GM21367 (cell line): ENCODE results near the gene GXYLT2.

ENCODE experiments used
- ATAC-seq: cut with Tn5 transposase; IDR thresholded peaks from one replicate; pipeline ENCODE4 v1.9.1; 2021; ENCODE audit not compliant: unreplicated experiment

Gene GXYLT2

GRCh38 chr3:72887705-72888545, at the start of gene GXYLT2:
TSS of gene GXYLT2 (plus strand) at chr3:72888046. CDS start at chr3:72888234, 188 bp downstream.
- peak; percentile 81 for ATAC-seq

- no peak for ATAC-seq
These were observed 48.8 kb upstream of the GXYLT2 start for GRCh38 chr3:72839057-72839456.

DNA sequence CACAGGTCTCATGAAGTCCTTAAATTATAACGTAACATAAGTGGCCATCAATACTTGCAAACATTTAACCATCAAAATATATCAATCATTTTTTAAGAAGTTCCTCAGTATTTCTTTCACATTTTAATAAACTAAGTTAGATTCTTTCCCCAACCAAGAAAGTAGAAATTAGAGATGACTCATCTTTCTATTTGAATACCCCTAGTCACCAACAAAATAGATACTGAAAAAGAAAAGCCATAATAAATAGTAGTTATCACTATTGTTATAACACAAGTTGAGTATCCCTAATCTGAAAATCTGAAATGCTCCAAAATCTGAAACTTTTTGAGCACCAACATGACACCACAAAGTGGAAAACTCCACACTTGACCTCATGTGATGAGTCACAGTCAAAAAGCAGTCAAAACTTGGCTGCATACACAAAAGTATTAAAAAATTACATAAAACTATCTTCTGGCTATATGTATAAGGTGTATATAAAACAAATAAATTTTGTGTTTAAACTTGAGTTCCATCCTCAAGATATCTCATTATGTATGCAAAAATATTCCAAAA, 43.3 kb upstream of the GXYLT2 start:
- peak; percentile 24 for ATAC-seq

- no peak for ATAC-seq
These were observed 41.7 kb upstream of the GXYLT2 start for GRCh38 chr3:72846166-72846565.

- ATAC-seq = no peak
These were observed 40.6 kb upstream of the GXYLT2 start for GRCh38 chr3:72847282-72847681.

- peak; percentile 81 for ATAC-seq
These were observed 39.8 kb upstream of the GXYLT2 start, which contains the start of gene SHQ1 for GRCh38 chr3:72847751-72848702. TSS of gene SHQ1 (minus strand) at chr3:72848445. CDS start at chr3:72848340, 105 bp downstream.

- ATAC-seq = peak; percentile 37
These were observed 39.2 kb upstream of the GXYLT2 start for GRCh38 chr3:72848703-72849081.

DNA sequence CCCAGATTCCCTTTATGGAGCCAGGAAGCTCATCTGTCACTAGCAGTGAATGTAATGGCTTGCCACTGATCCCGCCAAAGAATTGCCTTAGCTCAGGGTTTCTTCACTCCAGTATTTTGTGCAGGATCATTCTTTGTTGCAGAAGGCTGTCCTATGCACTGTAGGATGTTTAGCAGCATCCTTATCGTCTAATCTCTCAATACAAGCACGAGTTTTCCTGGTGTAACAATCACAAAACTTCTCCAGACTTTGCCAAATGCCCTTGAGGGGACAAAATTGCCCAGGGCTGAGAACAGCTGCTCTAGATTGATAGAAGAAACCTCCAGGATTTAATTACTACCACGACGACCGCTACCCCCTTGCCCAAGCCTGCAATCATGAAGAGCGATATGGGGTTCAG, 32.8 kb upstream of the GXYLT2 start:
- no peak for ATAC-seq

GRCh38 chr3:72860053-72860452, 27.8 kb upstream of the GXYLT2 start:
- ATAC-seq = no peak

GRCh38 chr3:72860846-72861245, 27.0 kb upstream of the GXYLT2 start:
- no peak for ATAC-seq

GRCh38 chr3:72862314-72863090, 25.3 kb upstream of the GXYLT2 start:
- no peak for ATAC-seq

- no peak for ATAC-seq
These were observed 15.7 kb upstream of the GXYLT2 start for GRCh38 chr3:72872183-72872582.

GRCh38 chr3:72887343-72887704, 522 bp upstream of the GXYLT2 start:
- ATAC-seq = no peak

- no peak for ATAC-seq
These were observed 882 bp downstream of the GXYLT2 start for GRCh38 chr3:72888546-72889309.

- ATAC-seq = no peak
These were observed 1.7 kb downstream of the GXYLT2 start for GRCh38 chr3:72889310-72890165.

DNA sequence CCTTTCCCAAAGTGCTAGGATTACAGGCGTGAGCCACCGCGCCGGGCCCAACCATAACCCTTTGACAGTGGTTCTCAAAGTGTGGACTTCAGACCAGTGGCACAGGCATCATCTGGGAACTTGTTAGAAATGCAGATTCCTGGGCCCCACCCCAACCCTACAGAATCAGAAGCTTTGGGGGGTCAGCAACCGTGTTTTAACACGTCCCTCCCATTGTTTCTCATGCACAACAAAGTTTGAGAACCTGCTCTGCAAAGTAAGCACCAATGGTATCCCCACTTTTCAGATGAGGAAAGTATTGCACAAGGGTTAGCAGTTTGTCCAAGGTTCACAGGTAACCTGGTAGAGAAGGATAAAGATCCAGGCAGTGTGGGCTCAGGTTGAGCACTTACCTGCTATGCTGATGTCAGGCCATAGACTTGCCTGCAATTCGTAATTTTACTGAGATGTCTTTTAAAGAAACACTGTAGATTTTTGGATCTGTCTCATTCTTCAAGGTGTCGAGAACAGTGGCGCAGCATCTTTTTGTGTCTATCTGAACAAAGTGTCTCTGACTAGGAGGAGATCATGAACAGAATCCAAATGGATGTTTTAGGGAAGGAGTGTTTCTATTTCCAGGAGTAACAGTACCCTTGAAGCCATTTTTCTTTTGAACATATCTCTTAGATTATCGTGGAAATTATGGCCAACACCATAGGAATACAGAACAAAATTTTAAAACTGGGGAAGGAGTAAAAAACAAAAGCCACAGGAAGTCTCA, 2.5 kb downstream of the GXYLT2 start:
- no peak for ATAC-seq

- no peak for ATAC-seq
These were observed 3.4 kb downstream of the GXYLT2 start for GRCh38 chr3:72891053-72891855.
